Right atrium auricular region (tissue), 2 donors: ENCODE results near the gene MAP3K8. TPM values are rescaled to one million over a fixed set of nuclear protein-coding genes. Genes with fewer than 3 reads are reported as not detected.

ENCODE experiments used
- DNase-seq: peaks from one replicate; pipeline ENCODE4 v3.0.0-alpha.2; 2019; ENCODE audit warnings: low spot score
- H3K27ac ChIP-seq, 2 donors: fragments of 200-600 bp; sonication (generic); 1 replicate in 1 of 2; 2 replicates in 1 of 2; pipeline ENCODE4 v1.5.1; 2016 to 2019
- H3K27me3 ChIP-seq, 2 donors: fragments of 200-600 bp; sonication (generic); one replicate each; pipeline versions ENCODE4 v1.5.1 to v1.6.0; 2017 to 2019
- H3K36me3 ChIP-seq: fragments of 200-600 bp; sonication (generic); one replicate; pipeline ENCODE4 v1.5.1; 2016
- H3K4me1 ChIP-seq, 2 donors: fragments of 200-600 bp; sonication (generic); one replicate each; pipeline versions ENCODE4 v1.5.1 to v1.6.0; 2017 to 2019
- H3K4me3 ChIP-seq, 2 donors: fragments of 200-600 bp; sonication (generic); 1 replicate in 1 of 2; 2 replicates in 1 of 2; pipeline ENCODE4 v1.5.1; 2017 to 2019; ENCODE audit warnings: mild to moderate bottlenecking in 1 of 2, moderate library complexity in 1 of 2
- H3K9me3 ChIP-seq, 2 donors: fragments of 200-600 bp; sonication (generic); one replicate each; pipeline ENCODE4 v1.5.1; 2019
- CTCF ChIP-seq, 2 donors: fragments of 200-600 bp; sonication (generic); IDR thresholded peaks; one replicate each; pipeline ENCODE4 v1.5.1; 2019; ENCODE audit warnings: antibody characterized with exemption in 2 of 2
- total RNA-seq, 2 donors: library from RNA; depleted of rRNA; stranded (reverse); fragments of >200 nt; gene quantifications; one replicate each; pipeline ENCODE4 v1.1.0, GENCODE V29; 2016

Gene MAP3K8
- total RNA-seq, 2 donors from 2014 or later, result 10.6 to 18.9 TPM

DNA sequence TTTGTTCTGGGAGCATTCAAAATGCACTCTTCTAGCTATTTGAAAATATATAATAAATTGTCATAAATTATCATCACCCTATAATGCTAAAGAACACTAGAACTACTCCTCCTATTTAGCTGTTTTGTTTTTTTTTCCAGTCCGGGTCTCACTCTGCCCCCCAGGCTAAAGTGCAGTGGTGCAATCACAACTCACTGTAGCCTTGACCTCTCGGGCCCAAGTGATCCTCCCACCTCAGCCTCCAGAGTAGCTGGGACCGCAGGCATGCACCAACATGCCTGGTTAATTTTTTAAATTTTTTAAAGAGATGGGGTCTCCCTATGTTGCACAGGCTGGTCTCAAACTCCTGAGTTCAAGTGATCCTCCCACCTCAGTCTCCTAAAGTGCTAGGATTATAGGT is 43.8 kb upstream of the MAP3K8 start:
- H3K9me3 ChIP-seq, result no peaks in the 10 kb centered on the region

GRCh38 chr10:30391266-30391665 is 42.7 kb upstream of the MAP3K8 start:
- H3K9me3 ChIP-seq, result no peaks in the 10 kb centered on the region
- no peak for TF ChIP-seq CTCF (IDR thresholded peaks at IDR 0.05)
- H3K36me3 ChIP-seq, result no peaks in the 10 kb centered on the region
- no peaks in the 10 kb centered on the region for H3K27me3 ChIP-seq
- H3K27ac ChIP-seq, result no peak overlapping the region
- no peak for DNase-seq
- peaks cover 0 to 8% of the 10 kb centered on the region in 2 donors for H3K4me1 ChIP-seq
- no peak overlapping the region for H3K4me3 ChIP-seq

More for the DNA sequence above, 43.8 kb upstream of the MAP3K8 start:
- Histone ChIP-seq H3K4me1 (peaks cover 0 to 8% of the 10 kb centered on the region in 2 donors), H3K4me3 (no peak overlapping the region), H3K36me3 (no peaks in the 10 kb centered on the region), H3K27ac (no peak overlapping the region), H3K27me3 (no peaks in the 10 kb centered on the region)
- no peak for TF ChIP-seq CTCF (IDR thresholded peaks at IDR 0.05)
- no peak for DNase-seq

- no peak for DNase-seq
- H3K27me3 ChIP-seq, result no peaks in the 10 kb centered on the region
- peaks cover 0 to 17% of the 10 kb centered on the region in 2 donors for H3K4me1 ChIP-seq
- TF ChIP-seq CTCF (IDR thresholded peaks at IDR 0.05), result peak; percentile 90 to 99
- no peaks in the 10 kb centered on the region for H3K36me3 ChIP-seq
- H3K4me3 ChIP-seq, result peak overlapping the region in 1 of 2 donors; percentile 21
- H3K27ac ChIP-seq, result no peak overlapping the region
- H3K9me3 ChIP-seq, result no peaks in the 10 kb centered on the region
These were observed 41.4 kb upstream of the MAP3K8 start for GRCh38 chr10:30392564-30392990.

GRCh38 chr10:30396293-30396692 is 37.7 kb upstream of the MAP3K8 start:
- no peaks in the 10 kb centered on the region for H3K27me3 ChIP-seq
- no peaks in the 10 kb centered on the region for H3K36me3 ChIP-seq
- peaks cover 0 to 17% of the 10 kb centered on the region in 2 donors for H3K4me1 ChIP-seq
- no peak for DNase-seq
- no peak overlapping the region for H3K27ac ChIP-seq
- H3K9me3 ChIP-seq, result no peaks in the 10 kb centered on the region
- TF ChIP-seq CTCF (IDR thresholded peaks at IDR 0.05), result no peak
- no peak overlapping the region for H3K4me3 ChIP-seq

DNA sequence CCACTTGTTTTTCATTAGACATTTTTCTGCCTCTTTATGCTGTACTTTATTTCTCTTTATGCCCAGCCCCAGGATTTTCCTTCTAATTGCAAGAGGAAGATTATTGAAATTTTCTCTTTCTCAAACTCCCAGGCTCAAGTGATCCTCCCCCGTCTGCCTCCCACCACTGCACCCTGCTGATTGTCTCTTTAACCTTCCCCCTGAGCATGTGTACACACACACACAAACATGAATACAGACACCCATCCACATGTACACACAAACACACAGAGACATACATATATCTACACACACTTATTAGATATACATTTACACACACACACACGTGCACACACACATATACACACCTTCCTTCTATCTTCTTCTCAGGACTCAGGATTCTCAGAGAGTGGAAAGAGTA is 37.3 kb upstream of the MAP3K8 start:
- Histone ChIP-seq H3K4me3 (no peak overlapping the region), H3K27me3 (no peaks in the 10 kb centered on the region), H3K4me1 (peaks cover 0 to 17% of the 10 kb centered on the region in 2 donors), H3K9me3 (no peaks in the 10 kb centered on the region), H3K36me3 (no peaks in the 10 kb centered on the region), H3K27ac (no peak overlapping the region)
- no peak for DNase-seq
- no peak for TF ChIP-seq CTCF (IDR thresholded peaks at IDR 0.05)

DNA sequence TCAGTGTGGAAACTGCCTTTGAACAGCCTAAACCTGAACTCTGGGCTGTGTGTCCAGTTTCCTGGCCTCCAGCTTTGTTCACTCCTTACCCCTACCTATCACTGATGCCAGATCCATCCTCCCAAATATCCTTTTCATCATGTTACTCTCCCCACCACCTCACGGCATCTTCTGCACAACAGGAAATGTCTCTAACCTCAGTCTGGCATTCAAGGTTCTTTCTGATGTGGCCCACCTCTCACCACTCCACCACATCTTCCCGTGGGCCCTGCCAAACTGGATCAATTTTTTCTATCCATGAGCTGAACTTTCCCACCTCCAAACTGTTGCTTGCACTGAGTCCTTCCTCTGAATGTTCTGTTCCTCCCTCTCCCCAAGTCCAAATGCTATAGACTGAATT is 35.8 kb upstream of the MAP3K8 start:
- Histone ChIP-seq H3K4me1 (peaks cover 0 to 8% of the 10 kb centered on the region in 2 donors), H3K27ac (no peak overlapping the region), H3K9me3 (no peaks in the 10 kb centered on the region), H3K27me3 (no peaks in the 10 kb centered on the region), H3K36me3 (no peaks in the 10 kb centered on the region), H3K4me3 (no peak overlapping the region)
- no peak for DNase-seq
- no peak for TF ChIP-seq CTCF (IDR thresholded peaks at IDR 0.05)
